Measurements from ENCODE around the gene ALDH16A1. TPM values are rescaled to one million over a fixed set of nuclear protein-coding genes. Genes with fewer than 3 reads are reported as not detected.
"Not testable (repeated sequence)": the region's sequence is repeated elsewhere in the genome, so short reads cannot be mapped to it uniquely, and the experiment has no call there.

The ALDH16A1 gene
- total and polyA plus RNA-seq, 2 experiments from 2014 or later: 29.9 to 38.7 TPM

DNA sequence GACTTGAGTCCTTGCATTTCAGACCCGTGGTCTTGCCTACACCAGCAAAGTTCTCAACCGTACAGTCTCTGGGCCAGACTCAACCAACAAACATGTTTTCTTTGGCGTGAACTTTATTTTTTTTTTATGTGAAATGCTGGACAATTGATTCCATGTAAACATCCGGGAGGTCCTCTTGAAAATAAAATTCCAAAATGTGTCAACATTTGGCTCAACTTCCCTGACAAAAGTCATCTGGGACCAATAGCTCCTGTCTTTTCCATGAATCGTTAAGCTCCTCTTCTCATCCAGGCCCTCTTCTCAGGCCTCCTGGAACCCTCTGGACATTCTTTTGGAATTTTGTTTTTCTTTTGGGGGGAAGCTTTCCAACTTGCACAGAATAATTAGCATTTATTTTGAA is 2.7 kb downstream of the ALDH16A1 start:
- no peaks in the 10 kb centered on the region for H3K9me3 ChIP-seq (ENCODE audit: low read depth)
- no peak overlapping the region for H3K4me3 ChIP-seq
- peaks cover 2% of the 10 kb centered on the region for H3K36me3 ChIP-seq (replicated peaks; ENCODE audit: insufficient read depth, low read depth)
- no peaks in the 10 kb centered on the region for H3K9me2 ChIP-seq (replicated peaks; ENCODE audit: insufficient read depth)
- peaks cover 7% of the 10 kb centered on the region for H3K4me1 ChIP-seq (ENCODE audit: insufficient read depth)
- no peaks in the 10 kb centered on the region for H3K27me3 ChIP-seq
- H3K79me2 ChIP-seq: peaks cover 16% of the 10 kb centered on the region
- H3K27ac ChIP-seq: no peak overlapping the region
- no peaks in the 10 kb centered on the region for H4K20me1 ChIP-seq (ENCODE audit: insufficient read depth, poor library complexity, severe bottlenecking)
- DNase-seq (ENCODE audit: low spot score): no peak
- no peak overlapping the region for H3K4me2 ChIP-seq
- 91% methylated on average over 5 of the region's 5 CpGs for WGBS (ENCODE audit: low lambda C conversion rate, missing lambda C conversion rate)
- no peak for TF ChIP-seq EZH2phosphoT487 (IDR thresholded peaks at IDR 0.05; ENCODE audit: low read depth, severe bottlenecking, unreplicated experiment)
- no peak for TF ChIP-seq EZH2 (IDR thresholded peaks at IDR 0.05; ENCODE audit: borderline replicate concordance)
- TF ChIP-seq, protein P1, sequence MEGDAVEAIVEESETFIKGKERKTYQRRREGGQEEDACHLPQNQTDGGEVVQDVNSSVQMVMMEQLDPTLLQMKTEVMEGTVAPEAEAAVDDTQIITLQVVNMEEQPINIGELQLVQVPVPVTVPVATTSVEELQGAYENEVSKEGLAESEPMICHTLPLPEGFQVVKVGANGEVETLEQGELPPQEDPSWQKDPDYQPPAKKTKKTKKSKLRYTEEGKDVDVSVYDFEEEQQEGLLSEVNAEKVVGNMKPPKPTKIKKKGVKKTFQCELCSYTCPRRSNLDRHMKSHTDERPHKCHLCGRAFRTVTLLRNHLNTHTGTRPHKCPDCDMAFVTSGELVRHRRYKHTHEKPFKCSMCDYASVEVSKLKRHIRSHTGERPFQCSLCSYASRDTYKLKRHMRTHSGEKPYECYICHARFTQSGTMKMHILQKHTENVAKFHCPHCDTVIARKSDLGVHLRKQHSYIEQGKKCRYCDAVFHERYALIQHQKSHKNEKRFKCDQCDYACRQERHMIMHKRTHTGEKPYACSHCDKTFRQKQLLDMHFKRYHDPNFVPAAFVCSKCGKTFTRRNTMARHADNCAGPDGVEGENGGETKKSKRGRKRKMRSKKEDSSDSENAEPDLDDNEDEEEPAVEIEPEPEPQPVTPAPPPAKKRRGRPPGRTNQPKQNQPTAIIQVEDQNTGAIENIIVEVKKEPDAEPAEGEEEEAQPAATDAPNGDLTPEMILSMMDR (IDR thresholded peaks at IDR 0.05; ENCODE audit: poor library complexity): no peak
- H2AFZ ChIP-seq: no peak overlapping the region

DNA sequence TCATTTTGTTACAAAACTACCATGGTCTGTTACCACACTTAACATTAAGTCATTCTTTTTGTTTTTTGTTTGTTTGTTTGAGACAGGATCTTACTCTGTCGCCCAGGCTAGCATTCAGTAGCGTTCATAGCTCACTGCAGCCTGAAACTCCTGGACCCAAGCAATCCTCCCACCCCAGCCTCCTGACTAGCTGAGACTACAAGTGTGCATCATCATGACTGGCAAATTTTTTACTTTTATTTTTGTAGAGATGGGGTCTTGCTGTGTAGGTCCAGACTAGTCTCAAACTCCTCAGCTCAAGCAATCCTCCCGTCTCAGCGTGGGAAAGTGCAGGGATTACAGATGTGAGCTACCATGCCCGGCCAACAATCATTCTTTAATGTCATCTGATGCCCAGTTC is 3.3 kb downstream of the ALDH16A1 start:
- no peaks in the 10 kb centered on the region for H4K20me1 ChIP-seq (ENCODE audit: insufficient read depth, poor library complexity, severe bottlenecking)
- no peak overlapping the region for H3K27ac ChIP-seq
- H3K9me2 ChIP-seq (replicated peaks; ENCODE audit: insufficient read depth): no peaks in the 10 kb centered on the region
- 95% methylated on average over 5 of the region's 5 CpGs for WGBS (ENCODE audit: low lambda C conversion rate, missing lambda C conversion rate)
- TF ChIP-seq EZH2 (IDR thresholded peaks at IDR 0.05; ENCODE audit: borderline replicate concordance) (no peak), EZH2phosphoT487 (IDR thresholded peaks at IDR 0.05; ENCODE audit: low read depth, severe bottlenecking, unreplicated experiment) (no peak)
- TF ChIP-seq, protein P1 (IDR thresholded peaks at IDR 0.05; ENCODE audit: poor library complexity): no peak
- peaks cover 11% of the 10 kb centered on the region for H3K79me2 ChIP-seq
- H3K27me3 ChIP-seq: no peaks in the 10 kb centered on the region
- H2AFZ ChIP-seq: no peak overlapping the region
- H3K36me3 ChIP-seq (replicated peaks; ENCODE audit: insufficient read depth, low read depth): peaks cover 2% of the 10 kb centered on the region
- no peak overlapping the region for H3K4me2 ChIP-seq
- H3K4me1 ChIP-seq (ENCODE audit: insufficient read depth): peaks cover 7% of the 10 kb centered on the region
- DNase-seq (ENCODE audit: low spot score): no peak
- H3K4me3 ChIP-seq: no peak overlapping the region
- H3K9me3 ChIP-seq (ENCODE audit: low read depth): no peaks in the 10 kb centered on the region

DNA sequence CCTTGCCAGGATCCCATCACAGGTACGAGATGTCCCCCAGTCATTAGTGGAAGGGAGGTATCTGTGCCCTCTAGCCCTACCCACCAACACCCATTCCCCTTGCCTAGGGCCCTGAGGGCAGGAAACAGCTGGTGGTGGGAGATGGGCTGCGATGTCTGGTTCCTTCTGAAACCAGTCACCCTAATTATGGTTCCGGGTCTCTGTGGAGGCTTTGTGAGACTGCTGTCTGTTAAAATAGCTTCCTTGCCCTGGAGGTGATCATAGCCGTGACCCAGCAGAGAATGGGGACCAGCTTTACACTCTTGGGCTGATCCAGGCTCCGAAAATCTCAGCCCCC is 5.5 kb downstream of the ALDH16A1 start:
- 88% methylated on average over 5 of the region's 5 CpGs for WGBS (ENCODE audit: low lambda C conversion rate, missing lambda C conversion rate)
- no peaks in the 10 kb centered on the region for H3K27me3 ChIP-seq
- no peak overlapping the region for H3K4me3 ChIP-seq
- H3K9me3 ChIP-seq (ENCODE audit: low read depth): no peaks in the 10 kb centered on the region
- no peak for DNase-seq (ENCODE audit: low spot score)
- peak overlapping the region; percentile 37 for H3K27ac ChIP-seq
- H3K79me2 ChIP-seq: peaks cover 11% of the 10 kb centered on the region
- no peaks in the 10 kb centered on the region for H3K9me2 ChIP-seq (replicated peaks; ENCODE audit: insufficient read depth)
- H3K36me3 ChIP-seq (replicated peaks; ENCODE audit: insufficient read depth, low read depth): peaks cover 2% of the 10 kb centered on the region
- TF ChIP-seq, protein P1 (IDR thresholded peaks at IDR 0.05; ENCODE audit: poor library complexity): no peak
- no peak for TF ChIP-seq EZH2 (IDR thresholded peaks at IDR 0.05; ENCODE audit: borderline replicate concordance)
- no peak for TF ChIP-seq EZH2phosphoT487 (IDR thresholded peaks at IDR 0.05; ENCODE audit: low read depth, severe bottlenecking, unreplicated experiment)
- no peak overlapping the region for H3K4me2 ChIP-seq
- H3K4me1 ChIP-seq (ENCODE audit: insufficient read depth): peaks cover 7% of the 10 kb centered on the region
- no peak overlapping the region for H2AFZ ChIP-seq
- no peaks in the 10 kb centered on the region for H4K20me1 ChIP-seq (ENCODE audit: insufficient read depth, poor library complexity, severe bottlenecking)

DNA sequence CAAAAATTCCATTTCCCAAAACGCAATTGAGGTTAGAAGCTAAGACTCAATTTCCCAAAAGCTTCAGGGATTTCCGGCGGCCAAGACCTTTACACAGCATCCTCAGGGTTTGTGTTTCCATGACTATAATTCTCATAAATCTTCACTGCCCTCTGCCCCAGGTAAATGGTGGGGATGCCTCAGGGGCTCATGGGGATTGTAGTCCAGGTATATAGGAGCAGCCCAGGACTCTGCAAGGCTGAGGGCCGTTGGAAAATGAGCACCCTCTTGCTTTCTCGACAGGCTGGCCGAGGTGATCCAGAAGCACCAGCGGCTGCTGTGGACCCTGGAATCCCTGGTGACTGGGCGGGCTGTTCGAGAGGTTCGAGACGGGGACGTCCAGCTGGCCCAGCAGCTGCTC is 6.4 kb downstream of the ALDH16A1 start:
- no peak overlapping the region for H3K4me2 ChIP-seq
- H3K9me3 ChIP-seq (ENCODE audit: low read depth): no peaks in the 10 kb centered on the region
- whole genome bisulfite sequencing (ENCODE audit: low lambda C conversion rate, missing lambda C conversion rate): 90% methylated on average over 12 of the region's 12 CpGs
- H3K79me2 ChIP-seq: peaks cover 5% of the 10 kb centered on the region
- H3K27me3 ChIP-seq: no peaks in the 10 kb centered on the region
- no peak overlapping the region for H3K4me3 ChIP-seq
- H3K4me1 ChIP-seq (ENCODE audit: insufficient read depth): peaks cover 1% of the 10 kb centered on the region
- H3K9me2 ChIP-seq (replicated peaks; ENCODE audit: insufficient read depth): no peaks in the 10 kb centered on the region
- DNase-seq (ENCODE audit: low spot score): no peak
- no peaks in the 10 kb centered on the region for H4K20me1 ChIP-seq (ENCODE audit: insufficient read depth, poor library complexity, severe bottlenecking)
- H3K27ac ChIP-seq: no peak overlapping the region
- no peak overlapping the region for H2AFZ ChIP-seq
- TF ChIP-seq, protein P1 (IDR thresholded peaks at IDR 0.05; ENCODE audit: poor library complexity): no peak
- TF ChIP-seq EZH2phosphoT487 (IDR thresholded peaks at IDR 0.05; ENCODE audit: low read depth, severe bottlenecking, unreplicated experiment) (no peak), EZH2 (IDR thresholded peaks at IDR 0.05; ENCODE audit: borderline replicate concordance) (no peak)
- peaks cover 2% of the 10 kb centered on the region for H3K36me3 ChIP-seq (replicated peaks; ENCODE audit: insufficient read depth, low read depth)

DNA sequence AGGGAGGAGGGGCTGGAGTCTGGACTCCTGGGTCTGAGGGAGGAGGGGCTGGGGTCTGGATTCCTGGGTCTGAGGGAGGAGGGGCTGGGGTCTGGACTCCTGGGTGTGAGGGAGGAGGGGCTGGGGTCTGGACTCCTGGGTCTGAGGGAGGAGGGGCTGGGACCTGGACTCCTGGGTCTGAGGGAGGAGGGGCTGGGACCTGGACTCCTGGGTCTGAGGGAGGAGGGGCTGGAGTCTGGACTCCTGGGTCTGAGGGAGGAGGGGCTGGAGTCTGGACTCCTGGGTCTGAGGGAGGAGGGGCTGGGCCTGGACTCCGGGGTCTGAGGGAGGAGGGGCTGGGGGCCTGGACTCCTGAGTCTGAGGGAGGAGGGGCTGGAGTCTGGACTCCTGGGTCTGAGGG is 8.1 kb downstream of the ALDH16A1 start:
- H3K4me3 ChIP-seq; H3K27me3 ChIP-seq; H3K4me1 ChIP-seq (ENCODE audit: insufficient read depth); H3K36me3 ChIP-seq (replicated peaks; ENCODE audit: insufficient read depth, low read depth); DNase-seq (ENCODE audit: low spot score); H3K9me2 ChIP-seq (replicated peaks; ENCODE audit: insufficient read depth); H3K27ac ChIP-seq; H4K20me1 ChIP-seq (ENCODE audit: insufficient read depth, poor library complexity, severe bottlenecking); H3K9me3 ChIP-seq (ENCODE audit: low read depth); H3K4me2 ChIP-seq; H2AFZ ChIP-seq; H3K79me2 ChIP-seq: not testable (repeated sequence)
- no CpG with 5 or more reads among the region's 1 CpG for WGBS (ENCODE audit: low lambda C conversion rate, missing lambda C conversion rate)
